Panc1 (cell line): ENCODE data around the gene DST. TPM values are rescaled to one million over a fixed set of nuclear protein-coding genes. Genes with fewer than 3 reads are reported as not detected.

ENCODE experiments used
- ATAC-seq: fragments of 200-7000 bp; cut with Tn5 transposase; 2 replicates; pipeline ENCODE4 v1.9.1; 2020; ENCODE audit warnings: mild to moderate bottlenecking, moderate library complexity
- BruUV-seq: library from RNA; stranded (reverse); fragments of 400-500 nt; replicated peaks from 2 replicates; lab custom pipeline; 2021; lab: Mats Ljungman, UMichigan
- CTCF ChIA-PET: fragments of 300-600 bp; sonication (Branson Sonifier 250); formaldehyde crosslinking; loops from one replicate; lab custom pipeline; 2022; ENCODE audit warnings: antibody characterized with exemption; lab: Charles Lee
- POLR2A ChIA-PET: fragments of 300-600 bp; sonication (Branson Sonifier 250); formaldehyde crosslinking; loops from one replicate; lab custom pipeline; 2022; ENCODE audit warnings: antibody characterized with exemption; lab: Charles Lee
- DNase-seq: peaks from one replicate; pipeline ENCODE4 v3.0.0-alpha.2; 2010; ENCODE audit warnings: low read depth, low spot score
- H3K27ac ChIP-seq: 2 replicates; pipeline ENCODE4 v1.5.1; 2011; ENCODE audit warnings: mild to moderate bottlenecking, low read length, inconsistent platforms
- H3K27me3 ChIP-seq: fragments of 200-500 bp; sonication (Bioruptor generic); 2 replicates; pipeline ENCODE4 v1.6.0; 2014; ENCODE audit warnings: low read length, inconsistent platforms; ENCODE audit not compliant: control insufficient read depth, insufficient read depth
- H3K36me3 ChIP-seq: fragments of 200-500 bp; sonication (Bioruptor generic); 2 replicates; pipeline ENCODE4 v1.5.1; 2014; ENCODE audit warnings: inconsistent platforms, mild to moderate bottlenecking, low read length, moderate library complexity; ENCODE audit not compliant: control insufficient read depth, insufficient read depth
- H3K4me1 ChIP-seq: 2 replicates; pipeline ENCODE4 v1.5.1; 2011; ENCODE audit warnings: inconsistent platforms, mild to moderate bottlenecking, low read length, moderate library complexity; ENCODE audit not compliant: control insufficient read depth, insufficient read depth
- H3K4me3 ChIP-seq, 2 experiments: 2 replicates each; pipeline ENCODE4 v1.5.1; 2011 to 2012; ENCODE audit warnings: low read depth in 2 of 2, low read length in 2 of 2, mild to moderate bottlenecking in 2 of 2, inconsistent platforms in 1 of 2, moderate library complexity in 1 of 2
- H3K9me3 ChIP-seq: fragments of 200-500 bp; sonication (Bioruptor generic); 2 replicates; pipeline ENCODE4 v1.5.1; 2014; ENCODE audit warnings: low read depth, mild to moderate bottlenecking, inconsistent platforms, low read length, moderate library complexity; ENCODE audit not compliant: control insufficient read depth, insufficient read depth
- POLR2AphosphoS5 ChIP-seq: IDR thresholded peaks from 2 replicates; pipeline ENCODE4 v1.6.1; 2012; ENCODE audit warnings: mild to moderate bottlenecking, low read depth, low read length, moderate library complexity
- SIN3A ChIP-seq: IDR thresholded peaks from 2 replicates; pipeline ENCODE4 v1.6.1; 2012; ENCODE audit warnings: low read depth, mild to moderate bottlenecking, low read length, moderate library complexity, borderline replicate concordance; ENCODE audit not compliant: insufficient read depth
- TCF7L2 ChIP-seq: IDR thresholded peaks from 2 replicates; pipeline ENCODE4 v1.6.1; 2011; ENCODE audit warnings: mild to moderate bottlenecking, low read depth, low read length, inconsistent platforms
- in situ Hi-C: cut with HindIII; loops from 2 replicates; pipeline ENCODE4 v1.10.0; 2016; ENCODE audit warnings: low sequenced_read_pairs, low pct_unique_long_range_greater_than_20kb
- intact Hi-C: fragments of 100-400 bp; cut with micrococcal nuclease; formaldehyde crosslinking; loops from one replicate; pipeline ENCODE4 v1.10.0; 2022; ENCODE audit not compliant: unreplicated experiment
- total RNA-seq: library from RNA; stranded (reverse); gene quantifications from one replicate; pipeline ENCODE4 v1.2.1, GENCODE V29; 2021; ENCODE audit not compliant: unreplicated experiment
- TF ChIP-seq, protein P1 (sequence below): fragments of 450-650 bp; IDR thresholded peaks from 2 replicates; pipeline ENCODE4 v1.5.1; 2017; ENCODE audit warnings: mild to moderate bottlenecking
- TF ChIP-seq, protein P2 (sequence below), 2 experiments: IDR thresholded peaks; 2 replicates each; pipeline ENCODE4 v1.6.1; 2011 to 2012; ENCODE audit warnings: low read depth in 2 of 2, control low read depth in 1 of 2, low read length in 1 of 2, mild to moderate bottlenecking in 1 of 2, moderate library complexity in 1 of 2; ENCODE audit not compliant: insufficient read depth in 1 of 2

DST gene
- total RNA-seq, 1 experiment from 2014 or later, result 230 TPM

DNA sequence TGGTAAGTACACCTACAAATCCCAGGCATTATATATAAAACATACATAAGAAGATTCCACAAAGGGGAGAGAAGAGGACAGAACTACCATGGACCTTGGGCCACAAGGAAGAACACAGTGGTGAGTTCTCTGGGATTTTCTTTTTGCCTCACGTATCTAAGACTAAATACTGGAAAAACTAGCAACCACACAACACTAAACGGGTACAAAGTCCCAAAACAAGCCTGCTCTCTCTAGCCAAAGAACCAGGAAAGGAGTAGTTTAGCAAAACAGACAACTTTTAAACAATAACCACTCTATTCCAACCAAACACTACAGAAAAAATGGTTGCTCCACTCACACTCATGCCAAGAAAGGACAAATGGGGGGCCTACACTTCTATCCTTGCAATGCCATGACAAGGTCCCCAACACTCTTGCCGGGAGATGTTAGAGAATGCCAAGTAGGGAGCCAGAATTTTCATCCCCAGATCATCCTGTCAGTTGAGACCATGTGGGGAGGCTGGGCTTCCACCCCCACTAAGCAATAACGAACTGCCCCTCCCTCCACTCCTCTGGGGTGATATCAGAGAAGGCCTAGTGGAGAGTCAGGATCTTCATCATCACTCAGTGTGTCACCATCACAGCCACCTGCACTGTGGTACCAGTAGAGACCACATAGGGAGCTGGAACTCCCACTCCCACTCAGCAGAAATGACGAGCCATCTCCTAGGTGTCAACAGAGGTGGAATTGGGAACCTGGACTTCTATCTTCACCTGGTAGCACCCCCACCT lies 123.5 kb downstream of the DST start:
- H3K27ac ChIP-seq, result no peak overlapping the region
- intact Hi-C loops (no loop called here), in situ Hi-C loops (no loop called here)
- peaks cover 39% of the 10 kb centered on the region for H3K36me3 ChIP-seq
- TF ChIP-seq TCF7L2 (no peak), SIN3A (no peak), POLR2AphosphoS5 (no peak)
- TF ChIP-seq, protein P1, sequence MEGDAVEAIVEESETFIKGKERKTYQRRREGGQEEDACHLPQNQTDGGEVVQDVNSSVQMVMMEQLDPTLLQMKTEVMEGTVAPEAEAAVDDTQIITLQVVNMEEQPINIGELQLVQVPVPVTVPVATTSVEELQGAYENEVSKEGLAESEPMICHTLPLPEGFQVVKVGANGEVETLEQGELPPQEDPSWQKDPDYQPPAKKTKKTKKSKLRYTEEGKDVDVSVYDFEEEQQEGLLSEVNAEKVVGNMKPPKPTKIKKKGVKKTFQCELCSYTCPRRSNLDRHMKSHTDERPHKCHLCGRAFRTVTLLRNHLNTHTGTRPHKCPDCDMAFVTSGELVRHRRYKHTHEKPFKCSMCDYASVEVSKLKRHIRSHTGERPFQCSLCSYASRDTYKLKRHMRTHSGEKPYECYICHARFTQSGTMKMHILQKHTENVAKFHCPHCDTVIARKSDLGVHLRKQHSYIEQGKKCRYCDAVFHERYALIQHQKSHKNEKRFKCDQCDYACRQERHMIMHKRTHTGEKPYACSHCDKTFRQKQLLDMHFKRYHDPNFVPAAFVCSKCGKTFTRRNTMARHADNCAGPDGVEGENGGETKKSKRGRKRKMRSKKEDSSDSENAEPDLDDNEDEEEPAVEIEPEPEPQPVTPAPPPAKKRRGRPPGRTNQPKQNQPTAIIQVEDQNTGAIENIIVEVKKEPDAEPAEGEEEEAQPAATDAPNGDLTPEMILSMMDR, result no peak
- TF ChIP-seq, protein P2, sequence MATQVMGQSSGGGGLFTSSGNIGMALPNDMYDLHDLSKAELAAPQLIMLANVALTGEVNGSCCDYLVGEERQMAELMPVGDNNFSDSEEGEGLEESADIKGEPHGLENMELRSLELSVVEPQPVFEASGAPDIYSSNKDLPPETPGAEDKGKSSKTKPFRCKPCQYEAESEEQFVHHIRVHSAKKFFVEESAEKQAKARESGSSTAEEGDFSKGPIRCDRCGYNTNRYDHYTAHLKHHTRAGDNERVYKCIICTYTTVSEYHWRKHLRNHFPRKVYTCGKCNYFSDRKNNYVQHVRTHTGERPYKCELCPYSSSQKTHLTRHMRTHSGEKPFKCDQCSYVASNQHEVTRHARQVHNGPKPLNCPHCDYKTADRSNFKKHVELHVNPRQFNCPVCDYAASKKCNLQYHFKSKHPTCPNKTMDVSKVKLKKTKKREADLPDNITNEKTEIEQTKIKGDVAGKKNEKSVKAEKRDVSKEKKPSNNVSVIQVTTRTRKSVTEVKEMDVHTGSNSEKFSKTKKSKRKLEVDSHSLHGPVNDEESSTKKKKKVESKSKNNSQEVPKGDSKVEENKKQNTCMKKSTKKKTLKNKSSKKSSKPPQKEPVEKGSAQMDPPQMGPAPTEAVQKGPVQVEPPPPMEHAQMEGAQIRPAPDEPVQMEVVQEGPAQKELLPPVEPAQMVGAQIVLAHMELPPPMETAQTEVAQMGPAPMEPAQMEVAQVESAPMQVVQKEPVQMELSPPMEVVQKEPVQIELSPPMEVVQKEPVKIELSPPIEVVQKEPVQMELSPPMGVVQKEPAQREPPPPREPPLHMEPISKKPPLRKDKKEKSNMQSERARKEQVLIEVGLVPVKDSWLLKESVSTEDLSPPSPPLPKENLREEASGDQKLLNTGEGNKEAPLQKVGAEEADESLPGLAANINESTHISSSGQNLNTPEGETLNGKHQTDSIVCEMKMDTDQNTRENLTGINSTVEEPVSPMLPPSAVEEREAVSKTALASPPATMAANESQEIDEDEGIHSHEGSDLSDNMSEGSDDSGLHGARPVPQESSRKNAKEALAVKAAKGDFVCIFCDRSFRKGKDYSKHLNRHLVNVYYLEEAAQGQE (IDR thresholded peaks at IDR 0.05; ENCODE audit: insufficient read depth in 1 of 2, low read depth in 2 of 2, low read length in 1 of 2), result no peak
- peaks cover 3% of the 10 kb centered on the region; the same call in 1 of the 2 replicates for H3K4me1 ChIP-seq
- ChIA-PET CTCF (no interaction called here), POLR2A (no interaction called here)
- ATAC-seq (no peak), DNase-seq (no peak)
- no peaks in the 10 kb centered on the region for H3K27me3 ChIP-seq
- no peaks in the 10 kb centered on the region for H3K9me3 ChIP-seq
- H3K4me3 ChIP-seq, result no peak overlapping the region
- BruUV-seq, result no TSS peak

DNA sequence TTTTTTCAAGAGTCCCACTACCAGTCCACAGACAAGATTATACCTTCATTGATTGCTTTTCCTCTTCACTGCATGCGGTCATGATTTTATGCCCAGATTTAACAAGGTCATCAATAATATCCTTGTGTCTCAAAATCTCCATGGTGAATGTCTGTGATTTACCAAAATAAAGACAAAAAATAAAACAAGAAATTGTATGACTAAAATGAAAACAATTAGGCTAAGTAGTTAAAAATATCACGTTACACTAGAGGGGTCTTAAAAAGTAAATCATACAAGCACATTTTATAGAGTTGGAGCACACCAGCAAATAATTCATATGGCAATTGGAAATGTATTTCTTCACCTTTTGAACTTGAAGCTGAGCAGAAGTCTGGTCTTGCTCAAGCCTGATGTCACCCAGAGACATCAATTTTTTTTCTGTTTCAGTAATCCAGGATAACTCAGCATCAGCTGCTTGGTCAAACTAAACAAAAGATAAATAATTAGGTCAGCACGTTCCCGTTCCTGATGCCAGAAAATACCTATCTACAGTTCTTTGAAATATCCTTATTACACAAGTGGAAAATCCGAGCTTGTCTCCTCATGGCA lies 125.4 kb downstream of the DST start:
- ChIA-PET POLR2A (no interaction called here), CTCF (no interaction called here)
- no peaks in the 10 kb centered on the region for H3K9me3 ChIP-seq
- ATAC-seq (no peak), DNase-seq (no peak)
- H3K27ac ChIP-seq, result no peak overlapping the region
- H3K4me1 ChIP-seq, result peaks cover 3% of the 10 kb centered on the region; the same call in 1 of the 2 replicates
- intact Hi-C loops (no loop called here), in situ Hi-C loops (no loop called here)
- peaks cover 39% of the 10 kb centered on the region for H3K36me3 ChIP-seq
- no TSS peak for BruUV-seq
- H3K4me3 ChIP-seq, result no peak overlapping the region
- H3K27me3 ChIP-seq, result no peaks in the 10 kb centered on the region
- TF ChIP-seq SIN3A (no peak), TCF7L2 (no peak), POLR2AphosphoS5 (no peak)
- TF ChIP-seq, protein P2 (IDR thresholded peaks at IDR 0.05; ENCODE audit: insufficient read depth in 1 of 2, low read depth in 2 of 2, low read length in 1 of 2), result no peak
- TF ChIP-seq, protein P1, result no peak
